AG04449 (cell line): ENCODE measurements around the gene SLC25A46.

Experiments
- CTCF ChIA-PET: fragments of 350-600 bp; formaldehyde crosslinking; extraction: SDS; loops from one replicate; lab custom pipeline; 2021; ENCODE audit warnings: antibody characterized with exemption; lab: Yijun Ruan, JAX
- POLR2A ChIA-PET: fragments of 400-600, 350-600 bp; formaldehyde crosslinking; extraction: SDS; loops from one replicate; lab custom pipeline; 2020; ENCODE audit warnings: antibody characterized with exemption, inconsistent platforms; lab: Yijun Ruan, JAX
- DNase-seq: peaks from one replicate; pipeline ENCODE4 v3.0.0-alpha.2; 2010; ENCODE audit warnings: low read depth, low spot score
- H3K4me3 ChIP-seq: 2 replicates; pipeline ENCODE4 v1.5.1; 2011; ENCODE audit warnings: low read depth, mild to moderate bottlenecking, control low read depth, low read length
- TF ChIP-seq, protein P1 (sequence below): IDR thresholded peaks from one replicate; pipeline ENCODE4 v1.5.1; 2011; ENCODE audit warnings: mild to moderate bottlenecking, moderate library complexity, low read length, control low read depth, inconsistent platforms; ENCODE audit not compliant: insufficient read depth; ENCODE audit errors: missing control alignments

The SLC25A46 gene

DNA sequence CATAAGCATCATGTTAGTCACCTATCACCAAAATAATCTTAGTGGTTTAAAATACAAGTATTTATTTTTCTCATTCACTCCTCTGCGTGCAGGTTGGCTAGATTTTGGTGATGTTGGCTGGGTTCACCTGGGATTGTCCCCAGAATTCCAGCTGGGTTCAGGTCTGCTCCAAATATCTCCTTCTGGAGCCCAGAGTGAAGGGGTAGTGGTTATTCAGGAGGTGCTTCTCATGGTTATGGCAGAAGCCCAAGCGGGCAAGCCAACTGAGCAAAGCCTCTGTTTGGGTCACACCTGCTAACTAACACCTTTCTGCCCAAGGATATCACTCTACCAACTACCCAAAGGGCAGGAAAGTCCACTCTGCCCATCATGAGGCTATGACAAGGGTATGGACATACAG lies 4.7 kb upstream of the SLC25A46 start:
- TF ChIP-seq, protein P1, sequence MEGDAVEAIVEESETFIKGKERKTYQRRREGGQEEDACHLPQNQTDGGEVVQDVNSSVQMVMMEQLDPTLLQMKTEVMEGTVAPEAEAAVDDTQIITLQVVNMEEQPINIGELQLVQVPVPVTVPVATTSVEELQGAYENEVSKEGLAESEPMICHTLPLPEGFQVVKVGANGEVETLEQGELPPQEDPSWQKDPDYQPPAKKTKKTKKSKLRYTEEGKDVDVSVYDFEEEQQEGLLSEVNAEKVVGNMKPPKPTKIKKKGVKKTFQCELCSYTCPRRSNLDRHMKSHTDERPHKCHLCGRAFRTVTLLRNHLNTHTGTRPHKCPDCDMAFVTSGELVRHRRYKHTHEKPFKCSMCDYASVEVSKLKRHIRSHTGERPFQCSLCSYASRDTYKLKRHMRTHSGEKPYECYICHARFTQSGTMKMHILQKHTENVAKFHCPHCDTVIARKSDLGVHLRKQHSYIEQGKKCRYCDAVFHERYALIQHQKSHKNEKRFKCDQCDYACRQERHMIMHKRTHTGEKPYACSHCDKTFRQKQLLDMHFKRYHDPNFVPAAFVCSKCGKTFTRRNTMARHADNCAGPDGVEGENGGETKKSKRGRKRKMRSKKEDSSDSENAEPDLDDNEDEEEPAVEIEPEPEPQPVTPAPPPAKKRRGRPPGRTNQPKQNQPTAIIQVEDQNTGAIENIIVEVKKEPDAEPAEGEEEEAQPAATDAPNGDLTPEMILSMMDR, result no peak
- CTCF ChIA-PET, result no interaction called here
- POLR2A ChIA-PET, result no interaction called here

DNA sequence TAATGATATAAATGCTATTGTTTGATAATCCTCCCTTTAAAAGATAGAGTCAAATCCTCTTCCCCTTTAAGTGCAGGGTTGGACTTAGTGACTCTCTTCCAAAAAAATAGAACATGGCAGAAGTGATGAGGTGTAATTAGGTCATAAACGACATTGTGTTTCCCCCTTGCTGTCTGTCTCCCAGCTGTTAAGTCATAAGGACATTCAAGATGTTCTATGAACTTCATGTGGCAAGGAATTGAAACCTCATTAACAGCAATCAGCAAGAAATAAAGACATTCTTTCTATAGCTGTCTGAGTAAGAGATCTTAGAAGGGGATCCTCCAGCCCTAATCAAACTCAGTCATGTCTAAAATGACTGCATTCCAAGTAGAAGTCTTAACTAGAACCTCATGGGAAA lies 3.3 kb upstream of the SLC25A46 start:
- ChIA-PET CTCF (no interaction called here), POLR2A (no interaction called here)

More for the DNA sequence above, 4.7 kb upstream of the SLC25A46 start:
- DNase-seq, result no peak
- H3K4me3 ChIP-seq, result no peak overlapping the region

DNA sequence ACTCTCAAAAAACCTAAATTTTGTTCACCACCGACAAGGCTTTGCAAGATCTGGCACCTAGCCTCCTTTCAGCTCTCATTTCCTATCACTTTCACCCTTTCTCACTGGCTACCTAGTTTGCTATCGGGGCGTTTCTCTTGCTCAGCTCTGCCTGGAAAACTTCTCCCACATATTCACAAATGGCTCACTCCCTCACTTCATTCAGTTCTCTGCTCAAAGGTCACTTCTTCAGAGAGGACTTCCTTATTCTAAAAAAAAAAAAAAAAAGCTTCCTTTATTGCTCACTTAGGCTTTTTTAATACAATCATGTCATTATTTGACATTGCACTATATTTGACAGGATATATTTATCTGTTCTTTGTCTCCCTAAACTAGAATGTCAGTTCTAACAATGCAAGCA lies 2.1 kb upstream of the SLC25A46 start:
- POLR2A ChIA-PET, result no interaction called here
- no peak overlapping the region for H3K4me3 ChIP-seq
- TF ChIP-seq, protein P1, result no peak
- CTCF ChIA-PET, result no interaction called here
- DNase-seq, result no peak

More for the DNA sequence above, 3.3 kb upstream of the SLC25A46 start:
- DNase-seq, result no peak
- TF ChIP-seq, protein P1, result no peak
- H3K4me3 ChIP-seq, result no peak overlapping the region

DNA sequence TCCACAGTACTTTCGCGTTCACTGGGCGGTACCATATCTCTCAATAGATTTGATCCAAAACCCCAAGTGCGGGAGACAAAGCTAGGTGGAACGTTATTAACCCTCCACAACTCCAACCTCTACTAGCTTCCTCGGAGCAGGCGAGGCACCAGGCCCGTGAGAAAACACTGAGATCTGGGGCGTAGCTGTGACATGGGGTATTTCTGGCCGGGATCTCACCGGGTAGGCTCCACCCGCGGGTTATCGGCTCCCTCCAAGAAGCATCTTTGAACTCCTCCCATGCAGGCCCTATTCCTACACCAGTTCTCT lies 350 bp upstream of the SLC25A46 start:
- peak overlapping the region; percentile 88 for H3K4me3 ChIP-seq
- TF ChIP-seq, protein P1, result no peak
- CTCF ChIA-PET, result interaction anchor here (1.3 kb wide), 1 partner anchor 17 kb away, joined by 3 read pairs; no protein-coding TSS in a partner anchor
- no peak for DNase-seq
- POLR2A ChIA-PET, result interaction anchor here (0.7 kb wide), 1 partner anchor 81 kb away, joined by 3 read pairs; no protein-coding TSS in a partner anchor

DNA sequence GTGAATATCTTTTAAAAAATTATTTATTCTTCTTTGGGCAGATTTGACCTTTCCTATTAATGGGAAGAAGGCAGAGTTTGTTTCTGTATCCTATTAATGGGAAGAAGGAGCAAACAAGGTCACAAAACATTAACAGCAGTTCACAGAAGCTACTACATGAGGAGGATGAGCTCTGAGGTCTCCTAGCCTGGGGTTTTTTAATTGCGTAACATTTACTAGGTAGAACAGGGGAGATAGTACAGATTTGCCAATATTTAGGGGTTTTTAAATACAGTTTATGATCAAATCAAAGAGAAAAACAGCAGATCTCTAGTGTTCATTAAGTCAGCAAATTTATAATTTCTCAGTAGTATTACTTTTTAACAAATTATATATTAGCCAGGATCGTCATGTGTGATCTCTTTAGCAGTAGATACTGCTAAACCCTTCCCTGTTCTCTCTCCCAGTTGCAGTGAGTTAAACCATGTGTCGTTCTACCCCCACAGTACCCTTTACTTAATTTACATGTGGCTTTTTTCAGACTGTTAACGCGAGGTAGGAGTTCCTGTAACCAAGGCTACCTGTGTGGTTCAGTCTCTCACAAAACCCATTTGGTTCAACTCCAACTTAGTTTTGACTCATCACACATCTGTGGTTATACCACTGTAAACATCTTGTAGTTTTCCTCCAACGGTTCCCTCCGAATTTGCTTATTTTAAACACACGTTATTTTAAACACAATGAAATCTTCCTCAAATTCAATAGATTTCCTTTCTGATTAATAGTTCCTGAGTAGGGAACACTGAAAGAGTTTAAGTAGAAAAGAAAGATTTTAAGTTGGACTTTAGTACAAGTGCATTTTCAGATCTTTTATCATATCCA lies 13.3 kb downstream of the SLC25A46 start:
- H3K4me3 ChIP-seq, result no peak overlapping the region
- POLR2A ChIA-PET, result no interaction called here
- CTCF ChIA-PET, result interaction anchor here (1.2 to 1.3 kb wide), 2 partner anchors 12 kb away, joined by 3 to 4 read pairs; no protein-coding TSS in a partner anchor
- TF ChIP-seq, protein P1, result no peak
- DNase-seq, result no peak

DNA sequence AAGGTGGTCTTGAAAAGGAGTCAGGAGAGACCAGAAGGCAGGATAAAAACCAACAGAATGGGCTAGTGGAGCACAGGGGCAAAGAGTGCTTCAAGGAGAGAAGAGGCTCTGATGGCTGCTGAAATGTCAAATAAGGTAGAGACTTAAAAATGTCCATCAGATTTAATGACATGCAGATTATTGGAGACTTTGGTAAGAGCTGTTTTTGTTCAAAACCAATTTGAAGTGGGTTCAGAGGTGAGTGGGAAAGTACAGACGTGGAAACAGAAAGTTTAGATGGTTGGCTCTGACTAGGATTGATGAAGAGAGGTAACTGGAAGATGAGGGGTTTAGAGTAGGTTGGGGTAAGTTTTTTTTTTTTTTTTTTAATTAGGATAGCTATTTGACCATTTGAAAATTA lies 14.1 kb downstream of the SLC25A46 start:
- ChIA-PET POLR2A (no interaction called here), CTCF (interaction anchor here (1.2 to 1.3 kb wide), 2 partner anchors 11 to 13 kb away, joined by 3 to 4 read pairs; no protein-coding TSS in a partner anchor)
- no peak overlapping the region for H3K4me3 ChIP-seq
- no peak for DNase-seq
- TF ChIP-seq, protein P1, result no peak
